HL-60 (cell line): ENCODE results near the gene FASTKD2.
"Not testable (repeated sequence)": the region's sequence is repeated elsewhere in the genome, so short reads cannot be mapped to it uniquely, and the experiment has no call there.

Experiments
- POLR2AphosphoS5 ChIP-seq: IDR thresholded peaks from 2 replicates; pipeline ENCODE4 v1.6.1; 2012; ENCODE audit warnings: low read depth
- TF ChIP-seq, protein P1 (sequence below): IDR thresholded peaks from one replicate; pipeline ENCODE4 v1.5.1; 2011; ENCODE audit warnings: low read length, control low read depth, inconsistent platforms; ENCODE audit not compliant: insufficient read depth

- TF ChIP-seq, protein P1, sequence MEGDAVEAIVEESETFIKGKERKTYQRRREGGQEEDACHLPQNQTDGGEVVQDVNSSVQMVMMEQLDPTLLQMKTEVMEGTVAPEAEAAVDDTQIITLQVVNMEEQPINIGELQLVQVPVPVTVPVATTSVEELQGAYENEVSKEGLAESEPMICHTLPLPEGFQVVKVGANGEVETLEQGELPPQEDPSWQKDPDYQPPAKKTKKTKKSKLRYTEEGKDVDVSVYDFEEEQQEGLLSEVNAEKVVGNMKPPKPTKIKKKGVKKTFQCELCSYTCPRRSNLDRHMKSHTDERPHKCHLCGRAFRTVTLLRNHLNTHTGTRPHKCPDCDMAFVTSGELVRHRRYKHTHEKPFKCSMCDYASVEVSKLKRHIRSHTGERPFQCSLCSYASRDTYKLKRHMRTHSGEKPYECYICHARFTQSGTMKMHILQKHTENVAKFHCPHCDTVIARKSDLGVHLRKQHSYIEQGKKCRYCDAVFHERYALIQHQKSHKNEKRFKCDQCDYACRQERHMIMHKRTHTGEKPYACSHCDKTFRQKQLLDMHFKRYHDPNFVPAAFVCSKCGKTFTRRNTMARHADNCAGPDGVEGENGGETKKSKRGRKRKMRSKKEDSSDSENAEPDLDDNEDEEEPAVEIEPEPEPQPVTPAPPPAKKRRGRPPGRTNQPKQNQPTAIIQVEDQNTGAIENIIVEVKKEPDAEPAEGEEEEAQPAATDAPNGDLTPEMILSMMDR, result not testable (repeated sequence)
- not testable (repeated sequence) for TF ChIP-seq POLR2AphosphoS5
Observed at GRCh38 chr2:206812471-206812870, 47.1 kb downstream of the FASTKD2 start.
